Immature natural killer cell (primary cell): Measurements from ENCODE around the gene COL17A1. TPM values are rescaled to one million over a fixed set of nuclear protein-coding genes. Genes with fewer than 3 reads are reported as not detected.

Experiments
- DNase-seq, 3 donors: peaks; one replicate each; pipeline ENCODE4 v3.0.0; 2022; ENCODE audit warnings: mixed read lengths in 1 of 3
- H3K27ac Mint-ChIP-seq, 6 donors: one replicate each; pipeline ENCODE4 v1.8.0; 2020; ENCODE audit warnings: mixed read lengths in 6 of 6, mild to moderate bottlenecking in 5 of 6, inconsistent platforms in 4 of 6, moderate library complexity in 3 of 6
- H3K27me3 Mint-ChIP-seq, 3 donors: one replicate each; pipeline ENCODE4 v1.8.0; 2020 to 2021; ENCODE audit warnings: low read depth in 3 of 3, mild to moderate bottlenecking in 3 of 3, mixed read lengths in 3 of 3, moderate library complexity in 3 of 3, inconsistent platforms in 1 of 3
- H3K36me3 Mint-ChIP-seq, 3 donors: one replicate each; pipeline ENCODE4 v1.8.0; 2020; ENCODE audit warnings: mixed read lengths in 3 of 3, inconsistent platforms in 2 of 3, mild to moderate bottlenecking in 2 of 3
- H3K4me1 Mint-ChIP-seq, 2 donors: one replicate each; pipeline ENCODE4 v1.8.0; 2020; ENCODE audit warnings: inconsistent platforms in 2 of 2, mild to moderate bottlenecking in 2 of 2, mixed read lengths in 2 of 2, moderate library complexity in 1 of 2
- H3K4me3 Mint-ChIP-seq, 5 donors: one replicate each; pipeline ENCODE4 v1.8.0; 2020; ENCODE audit warnings: mild to moderate bottlenecking in 5 of 5, mixed read lengths in 5 of 5, inconsistent platforms in 3 of 5, moderate library complexity in 3 of 5
- H3K9me3 Mint-ChIP-seq, 6 donors: one replicate each; pipeline ENCODE4 v1.8.0; 2020; ENCODE audit warnings: mild to moderate bottlenecking in 6 of 6, mixed read lengths in 6 of 6, inconsistent platforms in 4 of 6, moderate library complexity in 3 of 6
- polyA plus RNA-seq, 3 donors: library from polyadenylated mRNA; unstranded; fragments of 300-500 nt; fragmentation: Illumina TruSeq; gene quantifications; one replicate each; pipeline ENCODE4 v1.2.3, GENCODE V29; 2021

The COL17A1 gene
- polyA plus RNA-seq, 3 donors from 2014 or later, result not detected

DNA sequence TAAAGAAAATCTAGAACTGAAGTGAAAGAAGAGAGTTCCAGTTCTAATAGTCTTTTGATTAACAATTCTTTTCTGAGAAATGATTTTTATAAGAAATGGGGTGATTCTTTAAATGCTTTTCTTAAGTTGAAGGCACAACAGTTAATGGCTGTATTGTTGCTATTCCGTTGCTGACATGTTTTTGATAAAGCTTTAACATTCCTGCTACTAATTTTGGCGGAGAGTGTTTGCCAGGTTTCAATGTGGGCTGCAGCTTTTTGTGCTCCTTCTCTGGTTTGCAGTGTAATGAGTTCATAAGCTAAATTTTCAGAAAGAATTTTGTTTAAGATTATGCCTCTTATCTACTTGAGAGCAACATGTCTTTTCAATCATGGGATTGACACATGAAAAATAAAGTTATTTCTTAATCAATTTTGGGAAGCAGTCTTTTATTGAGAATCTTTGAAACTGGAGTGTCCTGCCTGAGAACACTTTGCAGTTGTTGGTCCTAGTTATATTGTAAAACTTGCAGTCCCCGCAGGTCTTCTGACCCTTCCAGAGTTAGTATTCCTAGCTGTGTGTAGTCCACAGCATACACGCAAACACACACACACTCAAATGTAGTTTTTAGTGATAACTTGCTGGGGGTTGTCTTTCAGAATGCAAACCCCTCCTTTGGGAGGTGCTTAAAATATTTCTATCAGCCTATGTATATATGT is 56.7 kb downstream of the COL17A1 start:
- Mint-ChIP-seq H3K4me3 (no peak overlapping the region), H3K36me3 (peaks cover 16 to 48% (median 26%) of the 10 kb centered on the region in 3 donors), H3K4me1 (no peaks in the 10 kb centered on the region), H3K27ac (peak overlapping the region in 3 of 6 donors; percentile 27 to 67 (median 40)), H3K9me3 (no peaks in the 10 kb centered on the region), H3K27me3 (peaks cover 0 to 4% (median 0%) of the 10 kb centered on the region in 3 donors)
- DNase-seq, result no peak

DNA sequence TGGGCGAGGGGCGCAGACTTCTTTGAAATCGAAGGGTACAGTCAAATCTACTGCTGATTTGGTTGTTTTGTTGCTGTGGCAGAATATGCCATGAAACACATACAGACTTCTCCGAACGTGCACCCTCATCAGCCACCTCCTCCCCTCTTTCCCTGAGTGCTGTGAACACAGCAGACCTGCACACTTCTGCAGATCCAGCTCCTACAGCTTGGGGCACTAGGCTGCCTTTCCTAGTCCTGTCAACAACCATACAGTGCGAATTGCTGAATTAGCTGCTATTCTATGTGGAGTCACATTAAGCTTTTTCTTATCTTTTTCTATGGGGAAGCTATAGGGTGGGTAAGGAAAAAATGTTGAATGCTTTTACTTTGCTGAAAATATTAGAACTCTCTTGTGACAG is 57.5 kb downstream of the COL17A1 start:
- no peak overlapping the region for H3K27ac Mint-ChIP-seq
- no peaks in the 10 kb centered on the region for H3K9me3 Mint-ChIP-seq
- no peak overlapping the region for H3K4me3 Mint-ChIP-seq
- no peak for DNase-seq
- H3K27me3 Mint-ChIP-seq, result peaks cover 0 to 2% (median 0%) of the 10 kb centered on the region in 3 donors
- H3K4me1 Mint-ChIP-seq, result no peaks in the 10 kb centered on the region
- H3K36me3 Mint-ChIP-seq, result peaks cover 22 to 56% (median 33%) of the 10 kb centered on the region in 3 donors

GRCh38 chr10:104026762-104027161 is 58.9 kb downstream of the COL17A1 start:
- Mint-ChIP-seq H3K9me3 (no peaks in the 10 kb centered on the region), H3K36me3 (peaks cover 24 to 64% (median 30%) of the 10 kb centered on the region in 3 donors), H3K27ac (peak overlapping the region in 1 of 6 donors; percentile 45), H3K27me3 (peaks cover 0 to 2% (median 0%) of the 10 kb centered on the region in 3 donors), H3K4me3 (no peak overlapping the region), H3K4me1 (no peaks in the 10 kb centered on the region)
- DNase-seq, result no peak

- peaks cover 0 to 2% (median 0%) of the 10 kb centered on the region in 3 donors for H3K27me3 Mint-ChIP-seq
- no peak for DNase-seq
- no peak overlapping the region for H3K27ac Mint-ChIP-seq
- H3K36me3 Mint-ChIP-seq, result peaks cover 32 to 65% (median 32%) of the 10 kb centered on the region in 3 donors
- H3K4me3 Mint-ChIP-seq, result no peak overlapping the region
- no peaks in the 10 kb centered on the region for H3K9me3 Mint-ChIP-seq
- H3K4me1 Mint-ChIP-seq, result no peaks in the 10 kb centered on the region
Measured at GRCh38 chr10:104025524-104025923, 60.2 kb downstream of the COL17A1 start.

DNA sequence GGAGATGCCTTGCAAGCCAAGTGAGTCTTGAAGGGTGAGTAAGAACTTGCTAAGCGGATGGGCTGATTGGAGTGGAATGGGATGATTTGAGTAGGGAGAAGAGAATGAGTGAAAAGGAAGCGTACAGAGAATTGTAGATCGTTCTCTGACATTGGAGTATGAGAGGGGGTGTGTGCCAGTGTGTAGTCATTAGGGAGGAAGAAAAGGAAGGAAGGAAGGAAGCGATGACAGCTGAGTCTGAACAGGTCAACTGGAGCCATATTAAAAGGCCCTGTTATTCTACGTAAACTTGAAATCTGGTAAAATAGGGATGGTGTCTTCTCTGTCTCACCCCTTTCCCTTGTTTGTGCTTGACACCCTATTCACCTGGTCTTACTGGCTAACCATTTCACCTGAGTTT is 63.7 kb downstream of the COL17A1 start:
- peak overlapping the region in 4 of 6 donors; percentile 31 to 73 (median 54) for H3K27ac Mint-ChIP-seq
- peaks cover 0 to 2% (median 0%) of the 10 kb centered on the region in 6 donors for H3K9me3 Mint-ChIP-seq
- H3K4me3 Mint-ChIP-seq, result no peak overlapping the region
- peaks cover 0 to 4% of the 10 kb centered on the region in 2 donors for H3K4me1 Mint-ChIP-seq
- DNase-seq, result no peak
- peaks cover 0 to 2% (median 0%) of the 10 kb centered on the region in 3 donors for H3K27me3 Mint-ChIP-seq
- peaks cover 38 to 69% (median 39%) of the 10 kb centered on the region in 3 donors for H3K36me3 Mint-ChIP-seq

- Mint-ChIP-seq H3K36me3 (peaks cover 38 to 71% (median 39%) of the 10 kb centered on the region in 3 donors), H3K27ac (peak overlapping the region in 1 of 6 donors; percentile 25), H3K27me3 (peaks cover 0 to 2% (median 0%) of the 10 kb centered on the region in 3 donors), H3K4me3 (no peak overlapping the region), H3K9me3 (peaks cover 0 to 2% (median 0%) of the 10 kb centered on the region in 6 donors), H3K4me1 (peaks cover 0 to 8% of the 10 kb centered on the region in 2 donors)
- no peak for DNase-seq
Measured at GRCh38 chr10:104021246-104021645, 64.4 kb downstream of the COL17A1 start.

GRCh38 chr10:104020020-104020419 is 65.7 kb downstream of the COL17A1 start:
- Mint-ChIP-seq H3K4me1 (peaks cover 0 to 8% of the 10 kb centered on the region in 2 donors), H3K27ac (no peak overlapping the region), H3K27me3 (peaks cover 0 to 2% (median 0%) of the 10 kb centered on the region in 3 donors), H3K9me3 (peaks cover 0 to 2% (median 0%) of the 10 kb centered on the region in 6 donors), H3K4me3 (no peak overlapping the region), H3K36me3 (peaks cover 36 to 64% (median 36%) of the 10 kb centered on the region in 3 donors)
- no peak for DNase-seq

- H3K27ac Mint-ChIP-seq, result no peak overlapping the region
- no peak overlapping the region for H3K4me3 Mint-ChIP-seq
- H3K36me3 Mint-ChIP-seq, result peaks cover 21 to 56% (median 22%) of the 10 kb centered on the region in 3 donors
- peaks cover 0 to 8% of the 10 kb centered on the region in 2 donors for H3K4me1 Mint-ChIP-seq
- DNase-seq, result no peak
- peaks cover 0 to 2% (median 0%) of the 10 kb centered on the region in 6 donors for H3K9me3 Mint-ChIP-seq
- no peaks in the 10 kb centered on the region for H3K27me3 Mint-ChIP-seq
Measured at GRCh38 chr10:104018471-104018870, 67.2 kb downstream of the COL17A1 start.

GRCh38 chr10:104016661-104017060 is 69.0 kb downstream of the COL17A1 start:
- H3K36me3 Mint-ChIP-seq, result peaks cover 12 to 43% (median 18%) of the 10 kb centered on the region in 3 donors
- H3K4me3 Mint-ChIP-seq, result no peak overlapping the region
- no peak overlapping the region for H3K27ac Mint-ChIP-seq

DNA sequence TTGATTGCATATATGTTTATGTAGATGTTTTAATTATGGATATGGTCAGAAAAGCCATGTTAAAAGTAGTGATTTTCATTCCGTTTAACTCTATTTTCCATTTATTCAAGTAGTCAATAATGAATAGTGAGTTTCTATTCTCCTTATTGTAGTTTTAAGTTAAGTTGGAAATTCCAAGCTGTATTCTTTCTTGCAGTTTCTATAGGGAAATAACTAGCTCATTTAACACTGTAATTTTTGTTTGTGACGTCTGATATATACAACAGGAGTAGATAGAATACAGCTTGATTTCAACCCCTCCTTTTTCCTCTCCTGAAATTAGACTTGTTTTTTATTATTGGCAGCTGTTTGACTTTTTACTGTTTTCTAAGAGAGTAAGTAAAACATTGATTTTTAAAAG is 71.5 kb downstream of the COL17A1 start:
- peaks cover 0 to 8% of the 10 kb centered on the region in 2 donors for H3K4me1 Mint-ChIP-seq
- H3K4me3 Mint-ChIP-seq, result no peak overlapping the region
- DNase-seq, result no peak
- peaks cover 0 to 21% (median 6%) of the 10 kb centered on the region in 3 donors for H3K36me3 Mint-ChIP-seq
- H3K27me3 Mint-ChIP-seq, result no peaks in the 10 kb centered on the region
- peaks cover 0 to 2% (median 0%) of the 10 kb centered on the region in 6 donors for H3K9me3 Mint-ChIP-seq
- peak overlapping the region in 1 of 6 donors; percentile 35 for H3K27ac Mint-ChIP-seq

More at GRCh38 chr10:104016661-104017060, 69.0 kb downstream of the COL17A1 start:
- Mint-ChIP-seq H3K4me1 (peaks cover 0 to 8% of the 10 kb centered on the region in 2 donors), H3K27me3 (no peaks in the 10 kb centered on the region), H3K9me3 (peaks cover 0 to 2% (median 0%) of the 10 kb centered on the region in 6 donors)
- no peak for DNase-seq

DNA sequence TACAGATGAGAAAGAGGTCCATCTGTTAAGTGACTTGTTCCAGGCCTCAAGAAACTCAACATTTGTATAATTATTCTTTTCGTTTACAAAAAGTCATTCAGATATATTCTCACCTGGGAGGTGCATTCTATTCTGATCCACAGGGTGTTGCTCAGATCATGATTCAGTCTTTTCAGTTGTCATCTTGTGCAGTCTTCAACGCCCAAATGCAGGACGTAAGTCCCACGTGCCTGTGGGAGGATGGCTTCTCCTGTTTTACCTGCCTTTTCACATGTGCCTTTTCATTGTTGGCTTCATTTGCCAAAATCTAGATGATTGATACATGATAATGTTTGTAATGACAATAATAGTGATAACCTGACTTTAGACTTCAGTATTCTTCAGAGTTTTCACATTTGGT is 72.2 kb downstream of the COL17A1 start:
- Mint-ChIP-seq H3K27ac (peak overlapping the region in 3 of 6 donors; percentile 8 to 38 (median 32)), H3K27me3 (no peaks in the 10 kb centered on the region), H3K36me3 (peaks cover 0 to 17% (median 6%) of the 10 kb centered on the region in 3 donors), H3K4me3 (no peak overlapping the region), H3K4me1 (peaks cover 0 to 8% of the 10 kb centered on the region in 2 donors), H3K9me3 (peaks cover 0 to 2% (median 0%) of the 10 kb centered on the region in 6 donors)
- no peak for DNase-seq

- H3K9me3 Mint-ChIP-seq, result no peaks in the 10 kb centered on the region
- no peak overlapping the region for H3K27ac Mint-ChIP-seq
- peaks cover 0 to 3% of the 10 kb centered on the region in 2 donors for H3K4me1 Mint-ChIP-seq
- DNase-seq, result no peak
- no peaks in the 10 kb centered on the region for H3K27me3 Mint-ChIP-seq
- peaks cover 0 to 13% (median 6%) of the 10 kb centered on the region in 3 donors for H3K36me3 Mint-ChIP-seq
- no peak overlapping the region for H3K4me3 Mint-ChIP-seq
Measured at GRCh38 chr10:104011904-104012303, 73.8 kb downstream of the COL17A1 start.

- Mint-ChIP-seq H3K36me3 (peaks cover 21 to 43% (median 42%) of the 10 kb centered on the region in 3 donors), H3K27me3 (no peaks in the 10 kb centered on the region), H3K4me1 (peaks cover 0 to 24% of the 10 kb centered on the region in 2 donors), H3K4me3 (no peak overlapping the region), H3K9me3 (no peaks in the 10 kb centered on the region), H3K27ac (peak overlapping the region in 2 of 6 donors; percentile 54 to 57)
- DNase-seq, result no peak
Measured at GRCh38 chr10:104005172-104005863, 80.4 kb downstream of the COL17A1 start.

DNA sequence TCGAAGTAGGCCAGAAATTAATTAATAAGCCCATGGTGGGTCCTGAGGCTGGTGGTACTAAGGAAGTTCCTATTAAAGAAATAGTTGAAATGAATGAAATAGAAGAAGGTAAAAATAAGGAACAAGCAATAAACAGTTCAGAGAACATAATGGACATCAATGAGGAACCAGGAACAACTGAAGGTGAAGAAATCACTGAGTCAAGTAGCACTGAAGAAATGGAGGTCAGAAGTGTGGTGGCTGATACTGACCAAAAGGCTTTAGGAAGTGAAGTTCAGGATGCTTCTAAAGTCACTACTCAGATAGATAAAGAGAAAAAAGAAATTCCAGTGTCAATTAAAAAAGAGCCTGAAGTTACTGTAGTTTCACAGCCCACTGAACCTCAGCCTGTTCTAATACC is 82.8 kb downstream of the COL17A1 start:
- peak overlapping the region in 3 of 6 donors; percentile 30 to 70 (median 60) for H3K27ac Mint-ChIP-seq
- H3K4me1 Mint-ChIP-seq, result peaks cover 0 to 24% of the 10 kb centered on the region in 2 donors
- H3K36me3 Mint-ChIP-seq, result peaks cover 21 to 51% (median 41%) of the 10 kb centered on the region in 3 donors
- H3K9me3 Mint-ChIP-seq, result no peaks in the 10 kb centered on the region
- no peak for DNase-seq
- no peak overlapping the region for H3K4me3 Mint-ChIP-seq
- H3K27me3 Mint-ChIP-seq, result no peaks in the 10 kb centered on the region
